Measurements from ENCODE around the gene ZDHHC8.

GRCh38 chr22:20111689-20112622, 19.6 kb upstream of the ZDHHC8 start:
- TF ChIP-seq POLR2AphosphoS5 (IDR thresholded peaks at IDR 0.05; ENCODE audit: low read depth, low read length) (peak; percentile 23; the same call in 1 of the 2 replicates), POLR2A (IDR thresholded peaks at IDR 0.05; ENCODE audit: low read depth, low read length) (peak; percentile 55), TAF1 (IDR thresholded peaks at IDR 0.05; ENCODE audit: borderline replicate concordance, low read depth, low read length) (no peak)
